Panc1 (cell line): ENCODE data around the gene C16orf74.

Experiments used
- REST ChIP-seq, 2 experiments: IDR thresholded peaks; 2 replicates each; pipeline ENCODE4 v1.6.1; 2011 to 2012; ENCODE audit warnings: low read depth in 2 of 2, control low read depth in 1 of 2, low read length in 1 of 2, mild to moderate bottlenecking in 1 of 2, moderate library complexity in 1 of 2; ENCODE audit not compliant: insufficient read depth in 1 of 2
- TF ChIP-seq, protein P1 (sequence below): fragments of 450-650 bp; IDR thresholded peaks from 2 replicates; pipeline ENCODE4 v1.5.1; 2017; ENCODE audit warnings: mild to moderate bottlenecking

- no peak for TF ChIP-seq REST (IDR thresholded peaks at IDR 0.05; ENCODE audit: insufficient read depth in 1 of 2, low read depth in 2 of 2, low read length in 1 of 2)
- TF ChIP-seq, protein P1, sequence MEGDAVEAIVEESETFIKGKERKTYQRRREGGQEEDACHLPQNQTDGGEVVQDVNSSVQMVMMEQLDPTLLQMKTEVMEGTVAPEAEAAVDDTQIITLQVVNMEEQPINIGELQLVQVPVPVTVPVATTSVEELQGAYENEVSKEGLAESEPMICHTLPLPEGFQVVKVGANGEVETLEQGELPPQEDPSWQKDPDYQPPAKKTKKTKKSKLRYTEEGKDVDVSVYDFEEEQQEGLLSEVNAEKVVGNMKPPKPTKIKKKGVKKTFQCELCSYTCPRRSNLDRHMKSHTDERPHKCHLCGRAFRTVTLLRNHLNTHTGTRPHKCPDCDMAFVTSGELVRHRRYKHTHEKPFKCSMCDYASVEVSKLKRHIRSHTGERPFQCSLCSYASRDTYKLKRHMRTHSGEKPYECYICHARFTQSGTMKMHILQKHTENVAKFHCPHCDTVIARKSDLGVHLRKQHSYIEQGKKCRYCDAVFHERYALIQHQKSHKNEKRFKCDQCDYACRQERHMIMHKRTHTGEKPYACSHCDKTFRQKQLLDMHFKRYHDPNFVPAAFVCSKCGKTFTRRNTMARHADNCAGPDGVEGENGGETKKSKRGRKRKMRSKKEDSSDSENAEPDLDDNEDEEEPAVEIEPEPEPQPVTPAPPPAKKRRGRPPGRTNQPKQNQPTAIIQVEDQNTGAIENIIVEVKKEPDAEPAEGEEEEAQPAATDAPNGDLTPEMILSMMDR = no peak
These were observed 28.6 kb downstream of the C16orf74 start for GRCh38 chr16:85722128-85722893.
